ENCODE data around the gene SLCO4A1. TPM values are rescaled to one million over a fixed set of nuclear protein-coding genes. Genes with fewer than 3 reads are reported as not detected.

Gene SLCO4A1
- total RNA-seq, 4 donors from 2014 or later = 1.8 to 51.2 (median 29.9) TPM

- intact Hi-C loops (cut with DNase I; ENCODE audit: low total_unique reads) = no loop called here
- no peaks in the 10 kb centered on the region for H3K9me3 ChIP-seq
Observed at GRCh38 chr20:62670156-62670555, 27.9 kb downstream of the SLCO4A1 start.

GRCh38 chr20:62670998-62671397, 28.7 kb downstream of the SLCO4A1 start:
- Histone ChIP-seq H3K4me1 (no peaks in the 10 kb centered on the region), H3K4me3 (no peak overlapping the region), H3K27ac (no peak overlapping the region), H3K36me3 (no peaks in the 10 kb centered on the region), H3K9me3 (no peaks in the 10 kb centered on the region), H3K27me3 (no peaks in the 10 kb centered on the region)
- TF ChIP-seq POLR2A (IDR thresholded peaks at IDR 0.05) = no peak
- no peak for TF ChIP-seq CTCF (IDR thresholded peaks at IDR 0.05)
- intact Hi-C loops (cut with DNase I; ENCODE audit: low total_unique reads) = no loop called here
- DNase-seq = no peak

More at GRCh38 chr20:62670156-62670555, 27.9 kb downstream of the SLCO4A1 start:
- DNase-seq = no peak
- no peaks in the 10 kb centered on the region for H3K36me3 ChIP-seq
- no peak overlapping the region for H3K4me3 ChIP-seq
- TF ChIP-seq POLR2A (IDR thresholded peaks at IDR 0.05) (no peak), CTCF (IDR thresholded peaks at IDR 0.05) (no peak)
- H3K27ac ChIP-seq = no peak overlapping the region
- no peaks in the 10 kb centered on the region for H3K4me1 ChIP-seq
- H3K27me3 ChIP-seq = no peaks in the 10 kb centered on the region

GRCh38 chr20:62671765-62672164, 29.5 kb downstream of the SLCO4A1 start:
- no peaks in the 10 kb centered on the region for H3K27me3 ChIP-seq
- no peak overlapping the region for H3K27ac ChIP-seq
- H3K4me1 ChIP-seq = no peaks in the 10 kb centered on the region
- no peak for DNase-seq
- no peaks in the 10 kb centered on the region for H3K36me3 ChIP-seq
- H3K4me3 ChIP-seq = no peak overlapping the region
- intact Hi-C loops (cut with DNase I; ENCODE audit: low total_unique reads) = no loop called here
- TF ChIP-seq POLR2A (IDR thresholded peaks at IDR 0.05) (no peak), CTCF (IDR thresholded peaks at IDR 0.05) (no peak)
- H3K9me3 ChIP-seq = no peaks in the 10 kb centered on the region

GRCh38 chr20:62674370-62674769, 32.1 kb downstream of the SLCO4A1 start:
- TF ChIP-seq CTCF (IDR thresholded peaks at IDR 0.05) = no peak
- no peak for TF ChIP-seq POLR2A (IDR thresholded peaks at IDR 0.05)
- no peak for DNase-seq
- no peak overlapping the region for H3K4me3 ChIP-seq
- no peaks in the 10 kb centered on the region for H3K4me1 ChIP-seq
- no peaks in the 10 kb centered on the region for H3K9me3 ChIP-seq
- no peaks in the 10 kb centered on the region for H3K36me3 ChIP-seq
- intact Hi-C loops (cut with DNase I; ENCODE audit: low total_unique reads) = no loop called here
- H3K27me3 ChIP-seq = no peaks in the 10 kb centered on the region
- H3K27ac ChIP-seq = no peak overlapping the region

GRCh38 chr20:62675156-62675876, 33.0 kb downstream of the SLCO4A1 start:
- peaks cover 0 to 8% of the 10 kb centered on the region in 2 donors for H3K27me3 ChIP-seq
- DNase-seq = no peak
- intact Hi-C loops (cut with DNase I; ENCODE audit: low total_unique reads) = no loop called here
- H3K4me3 ChIP-seq = no peak overlapping the region
- no peaks in the 10 kb centered on the region for H3K9me3 ChIP-seq
- H3K27ac ChIP-seq = no peak overlapping the region
- no peaks in the 10 kb centered on the region for H3K36me3 ChIP-seq
- no peaks in the 10 kb centered on the region for H3K4me1 ChIP-seq
- TF ChIP-seq POLR2A (IDR thresholded peaks at IDR 0.05) = no peak
- no peak for TF ChIP-seq CTCF (IDR thresholded peaks at IDR 0.05)

Measured in uterus (tissue), 4 donors.